Brain microvascular endothelial cell (primary cell): ENCODE data around the gene MFN2.

ENCODE experiments used
- DNase-seq: peaks from one replicate; pipeline ENCODE4 v3.0.0-alpha.2; 2020
- H3K27ac ChIP-seq: fragments of 250-450 bp; sonication (Bioruptor Pico); 2 replicates; pipeline ENCODE4 v1.5.1; 2020; ENCODE audit warnings: mild to moderate bottlenecking, moderate library complexity
- H3K27me3 ChIP-seq: fragments of 250-450 bp; sonication (Bioruptor Pico); replicated peaks from 2 replicates; pipeline ENCODE4 v1.5.1; 2020; ENCODE audit warnings: mild to moderate bottlenecking
- H3K36me3 ChIP-seq: fragments of 250-450 bp; sonication (Bioruptor Pico); replicated peaks from 2 replicates; pipeline ENCODE4 v1.5.1; 2020; ENCODE audit warnings: mild to moderate bottlenecking
- H3K4me3 ChIP-seq: 2 replicates; pipeline ENCODE4 v1.5.1; 2011; ENCODE audit warnings: low read depth, mild to moderate bottlenecking, control low read depth, low read length, moderate library complexity
- in situ Hi-C: cut with HindIII; loops from 2 replicates; pipeline ENCODE4 v1.10.0; 2017; ENCODE audit warnings: low sequenced_read_pairs, low pct_ligation_motif_present
- TF ChIP-seq, protein P1 (sequence below): IDR thresholded peaks from 2 replicates; pipeline ENCODE4 v1.5.1; 2011; ENCODE audit warnings: low read depth, mild to moderate bottlenecking, moderate library complexity, low read length, control low read depth, inconsistent platforms; ENCODE audit errors: missing control alignments

The MFN2 gene

DNA sequence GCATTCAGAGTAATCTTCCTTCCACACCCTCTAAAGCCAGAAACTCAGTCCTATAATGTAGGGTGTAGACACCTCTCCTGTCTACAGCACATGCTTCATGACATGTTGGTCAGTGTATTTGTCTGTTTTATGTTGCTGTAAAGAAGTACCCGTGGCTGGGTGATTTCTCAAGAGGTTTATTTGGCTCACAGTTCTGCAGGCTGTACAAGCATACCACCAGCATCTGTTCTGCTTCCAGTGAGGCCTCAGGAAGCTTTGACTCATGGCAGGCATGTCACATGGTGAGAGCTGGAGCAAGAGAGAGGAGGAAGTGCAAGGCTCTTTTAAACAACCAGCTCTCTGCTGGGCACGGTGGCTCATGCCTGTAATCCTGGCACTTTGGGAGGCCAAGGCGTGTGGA, 33.6 kb upstream of the MFN2 start:
- Histone ChIP-seq H3K27ac (no peak overlapping the region), H3K27me3 (no peaks in the 10 kb centered on the region), H3K36me3 (peaks cover 75% of the 10 kb centered on the region), H3K4me3 (no peak overlapping the region)
- DNase-seq: no peak
- in situ Hi-C loops: no loop called here
- TF ChIP-seq, protein P1, sequence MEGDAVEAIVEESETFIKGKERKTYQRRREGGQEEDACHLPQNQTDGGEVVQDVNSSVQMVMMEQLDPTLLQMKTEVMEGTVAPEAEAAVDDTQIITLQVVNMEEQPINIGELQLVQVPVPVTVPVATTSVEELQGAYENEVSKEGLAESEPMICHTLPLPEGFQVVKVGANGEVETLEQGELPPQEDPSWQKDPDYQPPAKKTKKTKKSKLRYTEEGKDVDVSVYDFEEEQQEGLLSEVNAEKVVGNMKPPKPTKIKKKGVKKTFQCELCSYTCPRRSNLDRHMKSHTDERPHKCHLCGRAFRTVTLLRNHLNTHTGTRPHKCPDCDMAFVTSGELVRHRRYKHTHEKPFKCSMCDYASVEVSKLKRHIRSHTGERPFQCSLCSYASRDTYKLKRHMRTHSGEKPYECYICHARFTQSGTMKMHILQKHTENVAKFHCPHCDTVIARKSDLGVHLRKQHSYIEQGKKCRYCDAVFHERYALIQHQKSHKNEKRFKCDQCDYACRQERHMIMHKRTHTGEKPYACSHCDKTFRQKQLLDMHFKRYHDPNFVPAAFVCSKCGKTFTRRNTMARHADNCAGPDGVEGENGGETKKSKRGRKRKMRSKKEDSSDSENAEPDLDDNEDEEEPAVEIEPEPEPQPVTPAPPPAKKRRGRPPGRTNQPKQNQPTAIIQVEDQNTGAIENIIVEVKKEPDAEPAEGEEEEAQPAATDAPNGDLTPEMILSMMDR: no peak

- peak; percentile 30 for DNase-seq
- Histone ChIP-seq H3K36me3 (peaks cover 75% of the 10 kb centered on the region), H3K4me3 (no peak overlapping the region), H3K27me3 (no peaks in the 10 kb centered on the region), H3K27ac (no peak overlapping the region)
- TF ChIP-seq, protein P1: no peak
- in situ Hi-C loops: no loop called here
Observed at GRCh38 chr1:11948822-11949458, 31.3 kb upstream of the MFN2 start.

- H3K27ac ChIP-seq: no peak overlapping the region
- H3K36me3 ChIP-seq: peaks cover 77% of the 10 kb centered on the region
- no peak for DNase-seq
- no peaks in the 10 kb centered on the region for H3K27me3 ChIP-seq
- in situ Hi-C loops: no loop called here
- TF ChIP-seq, protein P1: no peak
- H3K4me3 ChIP-seq: no peak overlapping the region
Observed at GRCh38 chr1:11951901-11952300, 28.3 kb upstream of the MFN2 start.

GRCh38 chr1:11952455-11953109, 27.7 kb upstream of the MFN2 start:
- Histone ChIP-seq H3K36me3 (peaks cover 81% of the 10 kb centered on the region), H3K27me3 (no peaks in the 10 kb centered on the region), H3K4me3 (no peak overlapping the region), H3K27ac (no peak overlapping the region)
- TF ChIP-seq, protein P1: no peak
- in situ Hi-C loops: no loop called here
- DNase-seq: no peak

- no peak for DNase-seq
- peaks cover 75% of the 10 kb centered on the region for H3K36me3 ChIP-seq
- TF ChIP-seq, protein P1: no peak
Observed at GRCh38 chr1:11955221-11955620, 25.0 kb upstream of the MFN2 start.

More at GRCh38 chr1:11955221-11955620, 25.0 kb upstream of the MFN2 start:
- Histone ChIP-seq H3K27me3 (no peaks in the 10 kb centered on the region), H3K4me3 (no peak overlapping the region), H3K27ac (no peak overlapping the region)
- in situ Hi-C loops: no loop called here
